Measurements from ENCODE around the gene GGA2.
A peak's percentile ranks its signal among the peaks of the same experiment; 100 is the strongest.

GGA2 gene

DNA sequence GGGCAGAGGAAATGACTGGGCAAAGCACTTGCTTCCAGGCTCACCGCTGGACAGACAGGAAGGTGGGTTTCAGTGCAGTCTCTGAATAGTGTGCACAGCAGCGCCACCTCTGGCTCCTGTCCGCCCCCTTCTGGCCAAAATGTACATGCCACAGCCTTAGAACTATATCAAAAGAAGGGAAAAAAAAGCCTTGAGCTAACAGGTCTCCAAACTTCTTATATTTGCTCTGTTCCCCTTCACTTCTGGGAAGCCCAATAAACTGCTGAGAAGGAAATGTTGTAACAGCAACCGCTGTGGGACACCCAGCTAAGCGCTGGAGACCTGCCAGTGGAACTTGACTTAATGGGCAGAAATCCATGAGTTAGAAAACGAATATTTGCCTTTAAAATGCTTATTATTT lies 74.8 kb downstream of the GGA2 start:
- TF ChIP-seq CTCF (IDR thresholded peaks at IDR 0.05; ENCODE audit: insufficient read depth, low read length, poor library complexity, severe bottlenecking), result peak; percentile 95
- Histone ChIP-seq H3K27me3 (replicated peaks; ENCODE audit: control insufficient read depth, insufficient read depth, low read length) (no peaks in the 10 kb centered on the region), H3K4me3 (replicated peaks; ENCODE audit: low read depth, low read length) (no peak overlapping the region), H3K36me3 (ENCODE audit: control insufficient read depth, insufficient read depth, low read length) (peaks cover 7% of the 10 kb centered on the region)
- peak; percentile 42 for DNase-seq (ENCODE audit: extremely low read depth, insufficient read length)

DNA sequence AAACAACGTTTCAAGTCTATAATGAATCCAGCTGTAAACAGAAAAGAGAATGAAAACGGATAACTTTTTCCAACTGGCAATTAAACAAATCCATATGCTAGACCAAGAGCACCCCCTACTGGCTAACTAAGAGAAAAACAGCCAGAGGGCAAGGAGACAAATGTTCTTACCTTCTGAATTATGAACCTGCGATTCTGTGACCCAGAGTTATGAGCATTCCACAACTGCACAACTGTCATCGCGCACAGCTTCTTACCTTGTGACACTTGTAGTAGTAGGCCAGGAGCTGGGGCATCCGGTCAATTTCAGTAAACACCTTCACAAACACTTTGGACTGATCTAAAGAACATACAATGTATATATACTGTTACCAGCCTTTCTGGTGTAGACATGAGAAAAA lies 75.9 kb downstream of the GGA2 start:
- no peaks in the 10 kb centered on the region for H3K27me3 ChIP-seq (replicated peaks; ENCODE audit: control insufficient read depth, insufficient read depth, low read length)
- DNase-seq (ENCODE audit: extremely low read depth, insufficient read length), result peak; percentile 34
- TF ChIP-seq CTCF (IDR thresholded peaks at IDR 0.05; ENCODE audit: insufficient read depth, low read length, poor library complexity, severe bottlenecking), result peak; percentile 79
- peaks cover 7% of the 10 kb centered on the region for H3K36me3 ChIP-seq (ENCODE audit: control insufficient read depth, insufficient read depth, low read length)
- no peak overlapping the region for H3K4me3 ChIP-seq (replicated peaks; ENCODE audit: low read depth, low read length)

DNA sequence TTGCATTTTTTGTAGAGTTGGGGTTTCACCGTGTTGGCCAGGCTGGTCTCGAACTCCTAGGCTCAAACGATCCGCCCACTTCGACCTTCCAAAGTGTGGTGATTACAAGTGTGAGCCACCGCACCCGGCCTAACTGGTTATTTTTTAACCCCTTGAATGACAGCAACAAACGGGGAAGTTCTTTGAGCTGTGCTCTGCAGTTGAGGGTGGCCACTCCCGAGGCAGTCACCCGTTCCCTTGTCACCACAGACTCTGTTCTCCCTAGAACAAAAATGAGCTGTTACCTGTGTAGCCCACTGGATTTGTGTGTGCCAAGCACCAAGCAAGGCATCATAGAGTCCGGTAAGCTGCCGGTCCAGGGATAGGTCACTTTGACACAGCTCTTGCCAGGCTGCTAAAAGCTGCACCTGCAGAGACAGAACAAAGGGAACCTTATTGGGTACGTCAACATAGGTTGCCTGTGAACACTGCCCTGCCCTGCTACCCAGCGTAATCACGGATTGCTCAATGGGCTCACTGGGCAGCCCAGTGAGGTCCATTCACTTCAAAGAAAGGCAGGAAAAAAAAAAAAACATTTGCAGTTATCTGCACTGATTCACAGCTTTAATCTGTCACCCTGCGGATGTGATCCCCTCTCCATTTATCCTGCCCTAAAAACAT lies 76.9 kb downstream of the GGA2 start:
- no peak for TF ChIP-seq CTCF (IDR thresholded peaks at IDR 0.05; ENCODE audit: insufficient read depth, low read length, poor library complexity, severe bottlenecking)
- DNase-seq (ENCODE audit: extremely low read depth, insufficient read length), result no peak
- Histone ChIP-seq H3K36me3 (ENCODE audit: control insufficient read depth, insufficient read depth, low read length) (peaks cover 7% of the 10 kb centered on the region), H3K4me3 (replicated peaks; ENCODE audit: low read depth, low read length) (no peak overlapping the region), H3K27me3 (replicated peaks; ENCODE audit: control insufficient read depth, insufficient read depth, low read length) (no peaks in the 10 kb centered on the region)

GRCh38 chr16:23432176-23433128 lies 77.8 kb downstream of the GGA2 start:
- peak; percentile 0 for TF ChIP-seq CTCF (IDR thresholded peaks at IDR 0.05; ENCODE audit: insufficient read depth, low read length, poor library complexity, severe bottlenecking)

DNA sequence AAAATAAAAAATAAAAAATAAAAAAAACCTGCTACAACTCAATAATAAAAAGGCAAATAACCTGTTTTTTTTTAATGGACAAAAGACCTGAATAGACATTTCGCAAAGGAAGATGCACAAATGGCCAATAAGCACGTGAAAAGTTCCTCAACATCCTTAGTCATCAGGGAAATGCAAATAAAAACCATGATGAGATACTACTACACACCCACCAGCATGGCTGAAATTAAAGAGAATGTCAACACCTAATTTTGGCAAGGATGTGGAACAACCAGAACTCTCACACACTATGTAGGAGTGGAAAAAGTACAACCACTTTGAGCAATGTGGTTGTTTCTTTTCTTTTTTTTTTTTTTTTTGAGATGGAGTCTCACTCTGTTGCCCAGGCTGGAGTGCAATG lies 81.9 kb downstream of the GGA2 start:
- no peaks in the 10 kb centered on the region for H3K27me3 ChIP-seq (replicated peaks; ENCODE audit: control insufficient read depth, insufficient read depth, low read length)
- no peak for TF ChIP-seq CTCF (IDR thresholded peaks at IDR 0.05; ENCODE audit: insufficient read depth, low read length, poor library complexity, severe bottlenecking)
- peaks cover 8% of the 10 kb centered on the region for H3K36me3 ChIP-seq (ENCODE audit: control insufficient read depth, insufficient read depth, low read length)
- no peak overlapping the region for H3K4me3 ChIP-seq (replicated peaks; ENCODE audit: low read depth, low read length)
- DNase-seq (ENCODE audit: extremely low read depth, insufficient read length), result no peak

More at GRCh38 chr16:23432176-23433128, 77.8 kb downstream of the GGA2 start:
- H3K4me3 ChIP-seq (replicated peaks; ENCODE audit: low read depth, low read length), result no peak overlapping the region
- no peak for DNase-seq (ENCODE audit: extremely low read depth, insufficient read length)
- no peaks in the 10 kb centered on the region for H3K27me3 ChIP-seq (replicated peaks; ENCODE audit: control insufficient read depth, insufficient read depth, low read length)
- H3K36me3 ChIP-seq (ENCODE audit: control insufficient read depth, insufficient read depth, low read length), result peaks cover 7% of the 10 kb centered on the region

All from GM06990 (cell line).